H9 (cell line): ENCODE data around the gene UBR2. TPM values are rescaled to one million over a fixed set of nuclear protein-coding genes. Genes with fewer than 3 reads are reported as not detected.

Experiments used
- DNase-seq: peaks from one replicate; pipeline ENCODE4 v3.0.0-alpha.2; 2017
- H2AFZ ChIP-seq: one replicate; pipeline ENCODE4 v1.6.1; 2013; ENCODE audit warnings: mild to moderate bottlenecking, low read length, control low read depth, moderate library complexity
- H2AK5ac ChIP-seq: 2 replicates; pipeline ENCODE4 v1.6.1; 2013; ENCODE audit warnings: low read length, control low read depth, mixed read lengths; ENCODE audit not compliant: insufficient read length
- H2BK120ac ChIP-seq: one replicate; pipeline ENCODE4 v1.6.1; 2013; ENCODE audit warnings: low read depth, mild to moderate bottlenecking, low read length, control low read depth, inconsistent platforms; ENCODE audit not compliant: poor library complexity, severe bottlenecking
- H2BK12ac ChIP-seq: 2 replicates; pipeline ENCODE4 v1.6.1; 2013; ENCODE audit warnings: low read length, control low read depth, mixed read lengths, low read depth; ENCODE audit not compliant: insufficient read length
- H2BK15ac ChIP-seq: 2 replicates; pipeline ENCODE4 v1.6.1; 2013; ENCODE audit warnings: low read depth, low read length, control low read depth
- H2BK20ac ChIP-seq: one replicate; pipeline ENCODE4 v1.6.1; 2013; ENCODE audit warnings: low read depth, mild to moderate bottlenecking, low read length, control low read depth, inconsistent platforms; ENCODE audit not compliant: poor library complexity, severe bottlenecking
- H2BK5ac ChIP-seq: 2 replicates; pipeline ENCODE4 v1.6.1; 2013; ENCODE audit warnings: low read length, control low read depth, mixed read lengths; ENCODE audit not compliant: insufficient read length
- H3K14ac ChIP-seq: 2 replicates; pipeline ENCODE4 v1.6.1; 2013; ENCODE audit warnings: low read length, control low read depth; ENCODE audit not compliant: insufficient read depth
- H3K18ac ChIP-seq: 2 replicates; pipeline ENCODE4 v1.6.1; 2013; ENCODE audit warnings: low read depth, mild to moderate bottlenecking, mixed read lengths, low read length, control low read depth; ENCODE audit not compliant: insufficient read length
- H3K23ac ChIP-seq: 2 replicates; pipeline ENCODE4 v1.6.1; 2013; ENCODE audit warnings: low read length, control low read depth, mixed read lengths, low read depth; ENCODE audit not compliant: insufficient read length
- H3K23me2 ChIP-seq: 2 replicates; pipeline ENCODE4 v1.6.1; 2013; ENCODE audit warnings: low read depth, mild to moderate bottlenecking, mixed read lengths, low read length, control low read depth; ENCODE audit not compliant: insufficient read length, poor library complexity, severe bottlenecking
- H3K27ac ChIP-seq: 2 replicates; pipeline ENCODE4 v1.5.1; 2013; ENCODE audit warnings: low read length, control low read depth, mixed read lengths, low read depth; ENCODE audit not compliant: insufficient read length
- H3K27me3 ChIP-seq: 2 replicates; pipeline ENCODE4 v1.6.1; 2013; ENCODE audit warnings: low read length, control low read depth, inconsistent platforms; ENCODE audit not compliant: insufficient read depth
- H3K4ac ChIP-seq: 2 replicates; pipeline ENCODE4 v1.6.1; 2013; ENCODE audit warnings: low read depth, mild to moderate bottlenecking, control low read depth, inconsistent platforms, low read length, moderate library complexity
- H3K4me1 ChIP-seq: 2 replicates; pipeline ENCODE4 v1.6.1; 2013; ENCODE audit warnings: low read length, control low read depth, inconsistent platforms; ENCODE audit not compliant: insufficient read depth
- H3K4me2 ChIP-seq: 2 replicates; pipeline ENCODE4 v1.6.1; 2013; ENCODE audit warnings: low read length, control low read depth, mixed read lengths; ENCODE audit not compliant: insufficient read length, insufficient read depth
- H3K56ac ChIP-seq: 2 replicates; pipeline ENCODE4 v1.6.1; 2013; ENCODE audit warnings: low read depth, mild to moderate bottlenecking, mixed read lengths, low read length, control low read depth; ENCODE audit not compliant: insufficient read length
- H3K79me1 ChIP-seq: 2 replicates; pipeline ENCODE4 v1.6.1; 2013; ENCODE audit warnings: low read depth, mild to moderate bottlenecking, moderate library complexity, low read length, control low read depth, inconsistent platforms; ENCODE audit not compliant: insufficient read depth, poor library complexity, severe bottlenecking
- H3K79me2 ChIP-seq: 2 replicates; pipeline ENCODE4 v1.6.1; 2013; ENCODE audit warnings: low read length, control low read depth, inconsistent platforms; ENCODE audit not compliant: insufficient read depth
- H3K9ac ChIP-seq: 2 replicates; pipeline ENCODE4 v1.6.1; 2013; ENCODE audit warnings: low read length, control low read depth, mixed read lengths; ENCODE audit not compliant: insufficient read length; ENCODE audit errors: extremely low read depth
- H3K9me3 ChIP-seq: one replicate; pipeline ENCODE4 v1.6.1; 2013; ENCODE audit warnings: low read depth, low read length, inconsistent platforms; ENCODE audit not compliant: control insufficient read depth
- H3T11ph ChIP-seq: one replicate; pipeline ENCODE4 v1.6.1; 2013; ENCODE audit warnings: mild to moderate bottlenecking, low read length, control low read depth, inconsistent platforms
- H4K20me1 ChIP-seq: one replicate; pipeline ENCODE4 v1.6.1; 2013; ENCODE audit not compliant: control insufficient read depth, insufficient read length, insufficient read depth
- H4K5ac ChIP-seq: 2 replicates; pipeline ENCODE4 v1.6.1; 2013; ENCODE audit warnings: low read depth, mild to moderate bottlenecking, mixed read lengths, low read length, control low read depth; ENCODE audit not compliant: insufficient read length
- H4K8ac ChIP-seq: replicated peaks from 2 replicates; pipeline ENCODE4 v1.6.1; 2013; ENCODE audit warnings: low read length, control low read depth, mixed read lengths, low read depth; ENCODE audit not compliant: insufficient read length
- H4K91ac ChIP-seq: 2 replicates; pipeline ENCODE4 v1.6.1; 2013; ENCODE audit warnings: low read depth, mild to moderate bottlenecking, moderate library complexity, mixed read lengths, low read length, control low read depth; ENCODE audit not compliant: insufficient read length
- H3K27ac Mint-ChIP-seq, 3 experiments: 2 replicates in 2 of 3; 3 replicates in 1 of 3; pipeline ENCODE4 v1.8.0; 2020 to 2021; ENCODE audit warnings: mixed read lengths in 3 of 3, mild to moderate bottlenecking in 1 of 3, moderate library complexity in 1 of 3
- H3K27me3 Mint-ChIP-seq: 2 replicates; pipeline ENCODE4 v1.8.0; 2021; ENCODE audit warnings: low read depth, mild to moderate bottlenecking, moderate library complexity, mixed read lengths
- H3K36me3 Mint-ChIP-seq, 3 experiments: 2 replicates in 2 of 3; 3 replicates in 1 of 3; pipeline ENCODE4 v1.8.0; 2020 to 2021; ENCODE audit warnings: low read depth in 3 of 3, mixed read lengths in 3 of 3; ENCODE audit not compliant: insufficient read depth in 1 of 3
- H3K4me1 Mint-ChIP-seq, 2 experiments: 2 replicates each; pipeline ENCODE4 v1.8.0; 2020; ENCODE audit warnings: mixed read lengths in 2 of 2
- H3K4me3 Mint-ChIP-seq, 2 experiments: 2 replicates in 1 of 2; 3 replicates in 1 of 2; pipeline ENCODE4 v1.8.0; 2020 to 2021; ENCODE audit warnings: mild to moderate bottlenecking in 2 of 2, mixed read lengths in 2 of 2, moderate library complexity in 1 of 2
- H3K9me3 Mint-ChIP-seq, 2 experiments: 2 replicates in 1 of 2; 3 replicates in 1 of 2; pipeline ENCODE4 v1.8.0; 2020; ENCODE audit warnings: mild to moderate bottlenecking in 2 of 2, mixed read lengths in 2 of 2, moderate library complexity in 1 of 2
- CTCF ChIP-seq: fragments of 200-600 bp; sonication (generic); conservative IDR thresholded peaks from 3 replicates; pipeline ENCODE4 v1.8.0; 2021; ENCODE audit warnings: antibody characterized with exemption, mild to moderate bottlenecking
- WGBS: extraction: QIAGEN DNeasy Blood & Tissue Kit; methylation state at CpG from one replicate; pipeline ENCODE4 v1.1.7; 2013; ENCODE audit warnings: missing lambda C conversion rate, low lambda C conversion rate, mixed read lengths; ENCODE audit not compliant: insufficient read length; ENCODE audit errors: extremely low coverage; 5-methylcytosine and 5-hydroxymethylcytosine counted together
- total RNA-seq: library from RNA; stranded (reverse); gene quantifications from 2 replicates; pipeline ENCODE4 v1.2.1, GENCODE V29; 2021

UBR2 gene
- total RNA-seq, 1 experiment from 2014 or later: 18.7 TPM

- Histone ChIP-seq H3K18ac (no peak overlapping the region), H3K14ac (no peak overlapping the region), H3K23ac (no peak overlapping the region), H2BK20ac (no peak overlapping the region), H3K9me3 (no peaks in the 10 kb centered on the region), H2BK12ac (no peak overlapping the region), H4K8ac (no peak overlapping the region), H2BK15ac (no peak overlapping the region), H3K9ac (no peak overlapping the region), H4K20me1 (no peaks in the 10 kb centered on the region), H3T11ph (no peak overlapping the region), H4K91ac (no peak overlapping the region), H2AK5ac (no peak overlapping the region), H2BK120ac (no peak overlapping the region), H3K27ac (no peak overlapping the region), H3K79me1 (no peaks in the 10 kb centered on the region), H3K79me2 (no peaks in the 10 kb centered on the region), H2AFZ (no peak overlapping the region), H3K4ac (no peak overlapping the region), H3K56ac (no peak overlapping the region), H3K23me2 (no peaks in the 10 kb centered on the region), H2BK5ac (no peak overlapping the region), H3K27me3 (no peaks in the 10 kb centered on the region), H3K4me1 (no peaks in the 10 kb centered on the region), H3K4me2 (no peak overlapping the region), H4K5ac (no peak overlapping the region)
- TF ChIP-seq CTCF: no peak
- H3K27ac Mint-ChIP-seq: 0 out of 7 replicates have a peak overlapping the region, but pooled peaks of 1 of the 3 experiments have one; percentile 2
- no peaks in the 10 kb centered on the region for H3K27me3 Mint-ChIP-seq
- H3K4me1 Mint-ChIP-seq: no peaks in the 10 kb centered on the region
- H3K9me3 Mint-ChIP-seq: peaks cover 3 to 11% of the 10 kb centered on the region in 2 experiments; a peak in 3 of 5 replicates
- peaks cover 30 to 67% (median 52%) of the 10 kb centered on the region in 3 experiments for H3K36me3 Mint-ChIP-seq
- no CpG with 5 or more reads among the region's 2 CpGs for WGBS
- no peak for DNase-seq
- H3K4me3 Mint-ChIP-seq: no peak overlapping the region
Observed at GRCh38 chr6:42690872-42691271, 127.0 kb downstream of the UBR2 start.
